Left lung (tissue), 10 donors: ENCODE measurements around the gene DPF1. TPM values are rescaled to one million over a fixed set of nuclear protein-coding genes. Genes with fewer than 3 reads are reported as not detected.

Source experiments
- ATAC-seq: fragments of 200-7000 bp; cut with Tn5 transposase; one replicate; pipeline ENCODE4 v1.9.1; 2020; ENCODE audit warnings: moderate library complexity
- DNase-seq, 4 donors: peaks; one replicate each; pipeline ENCODE4 v3.0.0-alpha.2; 2013 to 2020
- H3K27ac ChIP-seq, 2 donors: fragments of 200-600 bp; sonication (generic) in 1 of 2; one replicate each; pipeline versions ENCODE4 v1.5.0 to v1.8.0; 2020 to 2021
- H3K27me3 ChIP-seq, 2 donors: fragments of 200-600 bp; sonication (generic) in 1 of 2; one replicate each; pipeline versions ENCODE4 v1.5.0 to v1.8.0; 2020 to 2021
- H3K36me3 ChIP-seq, 2 donors: fragments of 200-600 bp; sonication (generic) in 1 of 2; one replicate each; pipeline versions ENCODE4 v1.5.0 to v1.8.0; 2020 to 2021
- H3K4me1 ChIP-seq, 2 donors: fragments of 200-600 bp; one replicate each; pipeline ENCODE4 v1.8.0; 2021
- H3K4me3 ChIP-seq, 2 donors: fragments of 200-600 bp; sonication (generic) in 1 of 2; one replicate each; pipeline versions ENCODE4 v1.5.0 to v1.8.0; 2020 to 2021; ENCODE audit warnings: mild to moderate bottlenecking in 1 of 2
- H3K9me3 ChIP-seq, 2 donors: fragments of 200-600 bp; sonication (generic) in 1 of 2; one replicate each; pipeline versions ENCODE4 v1.5.0 to v1.8.0; 2020 to 2021
- CTCF ChIP-seq, 2 donors: fragments of 200-600 bp; sonication (generic) in 1 of 2; IDR thresholded peaks; one replicate each; pipeline versions ENCODE4 v1.5.0 to v1.8.0; 2021; ENCODE audit warnings: antibody characterized with exemption in 2 of 2
- intact Hi-C, 2 donors: fragments of 100-400 bp; cut with DNase I; formaldehyde crosslinking; loops; one replicate each; pipeline versions ENCODE4 v1.11.2 to v1.14.2; 2022
- polyA plus RNA-seq, 6 donors: library from polyadenylated mRNA; unstranded; fragments of 120-200 nt; gene quantifications; one replicate each; pipeline ENCODE4 v1.2.1, GENCODE V29; 2013; ENCODE audit not compliant: insufficient read length in 6 of 6
- total RNA-seq, 2 donors: library from RNA; stranded (reverse); fragmentation: NEBNext Ultra II Directional; extraction: Animal tissue kit (Norgen Biotek cat#: 25700); gene quantifications; one replicate each; pipeline ENCODE4 v1.2.1, GENCODE V29; 2021
- donor health status: DM: no; HTN: yes; CAD: no.
- donor health status: DM: no; HTN: no; CAD: no.

Gene DPF1
- total and polyA plus RNA-seq, 8 donors, result 0.39 to 4.3 (median 2.9) TPM

DNA sequence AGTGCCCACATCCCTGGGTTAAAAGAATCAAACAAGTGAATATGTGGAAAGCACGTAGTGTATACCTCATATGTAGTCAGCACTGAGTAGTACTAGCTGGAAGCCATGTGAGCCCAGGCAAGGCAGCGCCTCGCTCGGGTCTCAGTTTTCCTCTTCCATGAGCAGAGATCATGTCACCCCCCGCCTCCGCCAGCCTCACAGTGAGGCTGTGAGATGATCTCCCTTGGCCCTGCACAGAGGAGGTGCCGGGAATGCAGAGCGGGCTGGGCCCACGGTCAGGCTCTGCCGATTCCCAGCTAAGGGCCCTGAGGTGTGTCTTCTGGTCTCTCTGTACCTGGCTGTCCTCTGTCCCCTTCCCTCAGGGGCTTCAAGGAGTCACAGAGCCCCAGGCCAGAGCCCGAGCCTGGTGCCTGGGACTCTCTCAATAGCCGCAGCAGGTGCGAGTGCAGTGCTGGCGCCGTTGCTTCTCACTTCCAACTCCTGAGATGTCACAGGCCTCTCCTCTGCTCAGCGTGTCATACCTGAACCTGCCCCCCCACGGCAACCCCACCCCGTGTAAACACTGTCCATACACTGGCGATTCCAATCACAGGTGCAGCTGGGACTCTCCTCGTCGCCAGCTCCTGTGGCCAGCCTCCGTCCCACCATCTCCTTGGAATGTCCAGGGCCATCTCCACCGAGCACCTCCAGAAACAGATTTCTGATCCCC is 26.9 kb downstream of the DPF1 start:
- ATAC-seq (no peak), DNase-seq (no peak)
- no peaks in the 10 kb centered on the region for H3K4me1 ChIP-seq
- no peaks in the 10 kb centered on the region for H3K9me3 ChIP-seq
- peaks cover 0 to 59% of the 10 kb centered on the region in 2 donors for H3K36me3 ChIP-seq
- intact Hi-C loops, result no loop called here
- TF ChIP-seq CTCF (IDR thresholded peaks at IDR 0.05), result no peak
- H3K4me3 ChIP-seq, result no peak overlapping the region
- H3K27me3 ChIP-seq, result no peaks in the 10 kb centered on the region
- H3K27ac ChIP-seq, result no peak overlapping the region

- ATAC-seq, result no peak
- intact Hi-C loops, result no loop called here
These were observed 27.7 kb downstream of the DPF1 start for GRCh38 chr19:38196245-38196837.

DNA sequence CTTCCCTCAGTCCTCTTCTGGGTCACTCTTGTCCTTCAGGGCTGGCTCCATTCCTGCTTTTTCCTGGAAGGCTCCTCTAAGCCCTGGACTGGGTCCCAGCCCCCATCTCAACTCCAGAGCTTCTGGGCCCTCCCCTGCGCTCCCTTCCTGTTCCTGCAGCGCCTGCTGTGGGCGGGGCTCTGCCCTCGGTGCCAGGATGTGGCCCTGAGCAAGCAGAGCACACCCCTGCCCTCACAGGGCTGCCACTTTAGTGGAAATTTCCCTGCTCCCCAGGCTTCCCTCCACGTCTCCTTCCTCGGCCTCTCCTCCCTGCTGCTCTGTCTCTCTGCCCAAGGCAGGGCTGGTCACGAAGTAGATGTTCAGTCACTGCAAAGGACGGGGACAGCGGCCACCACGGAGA is 28.8 kb downstream of the DPF1 start:
- DNase-seq (peak in 1 of 4 donors; percentile 43), ATAC-seq (no peak)
- Histone ChIP-seq H3K27me3 (no peaks in the 10 kb centered on the region), H3K4me1 (no peaks in the 10 kb centered on the region), H3K9me3 (no peaks in the 10 kb centered on the region), H3K27ac (no peak overlapping the region), H3K4me3 (no peak overlapping the region), H3K36me3 (peaks cover 0 to 46% of the 10 kb centered on the region in 2 donors)
- TF ChIP-seq CTCF (IDR thresholded peaks at IDR 0.05), result no peak
- intact Hi-C loops, result no loop called here

More at GRCh38 chr19:38196245-38196837, 27.7 kb downstream of the DPF1 start:
- H3K27me3 ChIP-seq, result no peaks in the 10 kb centered on the region
- no peak overlapping the region for H3K27ac ChIP-seq
- DNase-seq, result no peak
- no peaks in the 10 kb centered on the region for H3K4me1 ChIP-seq
- H3K36me3 ChIP-seq, result peaks cover 0 to 55% of the 10 kb centered on the region in 2 donors
- H3K9me3 ChIP-seq, result no peaks in the 10 kb centered on the region
- no peak for TF ChIP-seq CTCF (IDR thresholded peaks at IDR 0.05)
- H3K4me3 ChIP-seq, result no peak overlapping the region

- Histone ChIP-seq H3K27ac (no peak overlapping the region), H3K4me1 (no peaks in the 10 kb centered on the region), H3K4me3 (no peak overlapping the region), H3K36me3 (peaks cover 0 to 45% of the 10 kb centered on the region in 2 donors), H3K9me3 (no peaks in the 10 kb centered on the region), H3K27me3 (no peaks in the 10 kb centered on the region)
- TF ChIP-seq CTCF (IDR thresholded peaks at IDR 0.05), result no peak
- DNase-seq (no peak), ATAC-seq (no peak)
- intact Hi-C loops, result no loop called here
These were observed 29.8 kb downstream of the DPF1 start for GRCh38 chr19:38194061-38194701.

DNA sequence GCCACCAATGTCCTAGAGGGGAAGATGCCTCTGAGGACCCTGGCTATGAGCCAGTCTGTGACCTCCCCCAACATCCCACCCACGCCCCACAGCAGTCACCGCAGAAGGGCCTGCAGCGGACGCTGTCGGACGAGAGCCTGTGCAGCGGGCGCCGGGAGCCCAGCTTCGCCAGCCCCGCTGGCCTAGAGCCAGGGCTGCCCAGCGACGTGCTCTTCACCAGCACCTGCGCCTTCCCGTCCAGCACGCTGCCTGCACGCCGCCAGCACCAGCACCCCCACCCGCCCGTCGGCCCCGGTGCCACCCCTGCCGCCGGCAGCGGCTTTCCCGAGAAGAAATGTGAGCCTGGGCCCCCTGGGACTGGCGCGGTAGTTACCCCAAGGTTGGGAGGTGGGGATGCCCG is 30.6 kb downstream of the DPF1 start:
- H3K27ac ChIP-seq, result no peak overlapping the region
- H3K4me3 ChIP-seq, result no peak overlapping the region
- DNase-seq (no peak), ATAC-seq (no peak)
- intact Hi-C loops, result no loop called here
- no peaks in the 10 kb centered on the region for H3K9me3 ChIP-seq
- no peak for TF ChIP-seq CTCF (IDR thresholded peaks at IDR 0.05)
- peaks cover 0 to 38% of the 10 kb centered on the region in 2 donors for H3K36me3 ChIP-seq
- H3K27me3 ChIP-seq, result no peaks in the 10 kb centered on the region
- no peaks in the 10 kb centered on the region for H3K4me1 ChIP-seq
